Fibroblast of peridontal ligament (primary cell): Measurements from ENCODE around the gene COPS6.

Experiments
- DNase-seq: peaks from one replicate; pipeline ENCODE4 v3.0.0-alpha.2; 2010; ENCODE audit errors: extremely low read depth

COPS6 gene

DNA sequence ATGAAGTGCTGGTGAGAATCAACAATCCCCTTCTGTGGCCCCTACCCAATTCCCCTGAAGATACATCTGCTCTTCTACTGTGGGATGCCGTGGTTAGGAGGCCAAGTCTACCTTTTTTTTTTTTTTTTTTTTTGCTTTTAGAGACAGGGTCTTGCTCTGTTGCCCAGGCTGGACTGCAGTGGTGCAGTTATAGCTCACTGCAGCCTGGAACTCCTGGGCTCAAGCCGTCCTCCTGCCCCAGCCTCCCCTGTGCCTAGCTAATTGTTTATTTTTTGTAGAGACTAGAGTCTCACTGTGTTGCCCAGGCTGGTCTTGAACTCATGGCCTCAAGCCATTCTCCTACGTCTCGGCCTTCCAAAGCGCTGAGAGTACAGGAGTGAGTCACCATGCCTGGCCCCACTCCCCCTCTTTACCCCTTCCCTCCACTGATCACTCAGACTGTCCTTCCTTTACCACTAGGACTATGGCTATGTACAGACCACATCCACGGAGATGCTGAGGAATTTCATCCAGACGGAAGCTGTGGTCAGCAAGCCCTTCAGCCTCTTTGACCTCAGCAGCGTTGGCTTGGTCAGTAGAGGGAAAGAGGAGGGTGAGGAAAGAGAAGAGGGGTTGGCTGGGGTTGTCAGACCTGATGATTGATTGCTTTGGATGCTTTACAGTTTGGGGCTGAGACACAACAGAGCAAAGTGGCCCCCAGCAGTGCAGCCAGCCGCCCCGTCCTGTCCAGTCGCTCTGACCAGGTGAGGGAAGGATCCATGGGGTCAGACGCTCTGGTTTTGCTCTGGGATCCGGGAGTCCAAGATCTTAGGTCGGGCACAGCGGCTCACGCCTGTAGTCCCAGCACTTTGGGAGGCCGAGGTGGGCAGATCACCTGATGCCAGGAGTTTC, 14.4 kb downstream of the COPS6 start:
- DNase-seq: peak; percentile 29

DNA sequence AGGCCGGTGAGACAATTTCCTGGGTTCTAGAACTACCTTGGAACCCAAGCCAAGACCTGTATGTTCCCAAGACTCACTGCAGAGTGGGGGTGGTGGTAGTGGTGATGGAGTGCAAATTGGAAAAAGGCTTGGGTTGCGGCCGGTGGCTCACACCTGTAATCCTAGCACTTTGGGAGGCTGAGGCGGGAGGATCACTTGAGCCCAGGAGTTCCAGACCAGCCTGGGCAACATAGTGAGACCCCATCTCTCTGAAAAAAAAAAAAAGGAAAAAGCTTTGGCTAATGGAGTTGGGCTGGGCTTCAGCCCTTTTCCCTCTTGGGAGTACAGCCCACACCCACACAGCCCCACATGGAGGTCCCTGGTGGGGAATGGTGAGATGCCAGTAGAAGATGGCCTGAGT, 16.8 kb downstream of the COPS6 start:
- DNase-seq: no peak

DNA sequence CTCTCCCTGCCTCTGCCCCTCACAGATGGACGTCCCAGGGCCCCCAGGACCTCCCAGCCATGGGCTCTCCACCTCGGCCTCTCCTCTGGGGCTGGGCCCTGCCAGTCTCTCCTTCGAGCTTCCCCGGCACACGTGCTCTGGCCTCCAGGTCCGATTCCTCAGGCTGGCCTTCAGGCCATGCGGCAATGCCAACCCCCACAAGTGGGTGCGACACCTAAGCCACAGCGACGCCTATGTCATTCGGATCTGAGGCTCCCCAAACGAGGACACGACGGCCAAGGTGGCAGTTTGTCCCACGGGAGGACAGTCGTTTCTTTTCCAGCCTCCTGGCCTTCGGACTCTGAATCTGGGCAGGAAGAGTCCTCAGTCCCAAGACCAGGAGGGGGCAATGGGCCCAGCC, 17.9 kb downstream of the COPS6 start:
- no peak for DNase-seq

DNA sequence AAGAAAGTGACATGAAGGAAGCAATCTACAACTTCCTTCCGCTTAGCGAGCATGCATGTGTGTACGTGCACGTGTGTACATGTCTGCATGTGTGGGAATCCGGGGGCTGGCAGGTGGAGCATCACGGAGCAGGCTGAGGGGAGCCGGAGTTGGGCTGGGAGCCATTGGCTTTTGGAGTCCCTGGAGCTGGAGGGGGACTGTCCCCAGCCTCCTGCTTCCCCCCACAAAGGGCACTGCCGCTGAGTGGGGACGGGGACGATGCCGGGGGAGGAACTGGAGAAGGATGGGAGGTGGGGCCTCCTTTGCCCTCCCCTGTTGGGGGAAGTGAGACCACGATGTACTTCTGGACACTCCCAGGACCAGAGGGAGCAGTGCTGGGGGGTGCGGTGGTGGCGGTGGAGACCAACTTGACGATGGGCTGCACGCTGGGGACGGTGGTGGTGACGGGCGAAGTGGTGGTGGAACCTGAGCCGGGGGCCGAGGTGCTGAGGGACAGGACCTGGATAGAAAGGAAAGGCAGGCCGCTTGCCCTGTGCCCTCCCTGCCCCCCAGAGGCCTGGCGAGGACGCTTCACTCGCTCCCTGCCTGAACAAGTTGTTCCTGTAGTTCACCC, 18.5 kb downstream of the COPS6 start:
- no peak for DNase-seq

DNA sequence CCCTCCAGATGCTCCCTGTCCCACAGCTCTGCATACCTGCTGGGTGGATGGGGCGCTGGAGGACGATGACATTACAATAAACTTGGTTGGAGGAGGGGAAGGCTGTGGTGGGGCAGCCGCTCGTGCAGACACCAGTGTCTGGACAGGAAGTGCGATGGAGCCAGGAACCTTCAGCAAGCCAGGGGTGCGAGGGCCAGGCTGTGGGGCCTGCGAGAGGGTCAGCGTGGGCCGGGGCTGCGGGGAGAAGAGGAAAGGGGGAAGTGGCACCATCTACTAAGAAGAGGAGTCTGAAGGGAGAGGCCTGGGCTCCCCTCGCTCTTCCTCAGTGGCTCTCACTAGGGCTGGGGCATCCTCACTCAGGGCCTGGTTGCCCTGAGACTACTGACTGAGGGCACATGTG, 19.1 kb downstream of the COPS6 start:
- DNase-seq: no peak

DNA sequence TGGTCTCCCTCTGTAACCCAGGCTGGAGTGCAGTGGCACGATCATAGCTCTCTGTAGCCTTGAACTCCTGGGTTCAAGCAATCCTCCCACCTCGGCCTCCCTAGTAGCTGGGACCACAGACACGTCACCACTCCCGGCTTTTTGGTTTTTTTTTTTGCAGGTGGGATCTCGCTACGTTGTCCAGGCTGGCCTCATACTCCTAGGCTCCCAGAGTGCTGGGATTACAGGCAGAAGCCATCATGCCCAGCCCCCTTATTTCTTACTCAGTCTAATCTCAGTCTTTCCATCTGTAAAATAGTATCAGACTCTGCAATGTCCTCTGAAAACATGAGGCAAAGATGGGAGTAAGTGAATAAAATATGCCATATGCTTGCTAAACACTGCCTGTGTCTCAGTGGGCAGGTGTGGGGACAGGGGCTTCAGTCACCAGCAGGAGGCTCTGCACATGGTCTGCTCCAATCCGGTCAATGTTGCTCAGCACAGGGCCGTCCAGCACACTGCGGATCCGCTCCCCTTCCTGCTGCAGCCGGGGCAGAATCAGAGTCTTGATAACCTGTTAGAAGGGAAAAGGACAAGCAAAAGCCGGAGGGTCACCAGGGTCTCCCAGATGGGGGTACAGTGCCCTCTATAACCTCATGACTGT, 20.9 kb downstream of the COPS6 start:
- no peak for DNase-seq

DNA sequence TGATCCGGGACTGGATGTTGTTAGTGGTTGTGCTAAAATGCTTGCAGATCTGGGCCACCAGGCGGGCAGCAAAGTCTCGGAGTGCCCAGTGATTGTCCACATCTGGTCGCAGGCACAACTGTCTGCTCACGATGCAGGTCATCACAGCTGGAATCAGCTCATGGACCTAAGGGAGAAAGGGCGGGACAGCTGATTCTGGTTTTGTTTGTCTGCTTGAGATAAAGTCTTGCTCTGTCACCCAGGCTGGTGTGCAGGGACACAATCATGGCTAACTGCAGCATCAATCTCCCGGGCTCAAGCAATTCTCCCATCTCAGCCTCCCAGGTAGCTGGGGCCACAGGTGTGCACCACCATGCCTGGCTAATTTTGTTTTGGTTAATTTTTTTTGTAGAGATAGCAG, 22.4 kb downstream of the COPS6 start:
- no peak for DNase-seq

DNA sequence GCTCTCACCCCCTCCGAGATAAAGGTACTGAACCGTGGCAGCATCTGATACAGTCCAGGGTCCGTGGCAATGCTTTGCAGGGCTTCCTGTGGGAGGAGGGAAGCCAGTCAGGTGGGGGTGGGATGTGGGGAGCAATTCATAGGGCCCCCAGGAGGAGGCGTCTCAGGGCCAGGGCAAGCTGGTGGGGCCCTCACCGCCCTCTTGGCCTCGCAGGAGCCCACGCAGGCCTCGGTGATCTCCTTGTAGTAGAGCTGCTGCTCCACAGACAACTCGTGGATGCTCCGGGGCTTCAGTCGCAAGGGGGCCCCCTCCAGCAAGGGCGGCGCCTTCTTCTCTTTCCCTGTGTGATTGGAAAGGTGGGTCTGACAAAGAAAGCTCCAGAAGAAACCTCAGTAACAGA, 23.1 kb downstream of the COPS6 start:
- DNase-seq: no peak

DNA sequence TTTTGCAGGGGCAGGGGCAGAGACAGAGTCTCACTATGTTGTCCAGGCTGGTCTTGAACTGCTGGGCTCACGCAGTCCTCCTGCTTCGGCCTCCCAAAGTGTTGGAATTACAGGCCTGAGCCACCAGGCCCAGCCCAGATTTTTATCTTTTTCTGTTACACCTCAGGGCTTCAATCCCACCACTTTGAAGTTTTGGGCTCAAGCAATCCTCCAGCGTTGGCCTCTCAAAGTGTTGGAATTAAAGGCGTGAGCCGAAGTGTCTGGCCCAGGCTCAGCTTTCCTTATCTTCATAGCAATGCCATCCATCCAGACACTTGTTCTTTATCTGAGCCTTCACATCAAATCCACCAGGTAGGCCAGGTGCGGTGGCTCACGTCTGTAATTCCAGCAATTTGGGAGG, 26.3 kb downstream of the COPS6 start:
- no peak for DNase-seq

DNA sequence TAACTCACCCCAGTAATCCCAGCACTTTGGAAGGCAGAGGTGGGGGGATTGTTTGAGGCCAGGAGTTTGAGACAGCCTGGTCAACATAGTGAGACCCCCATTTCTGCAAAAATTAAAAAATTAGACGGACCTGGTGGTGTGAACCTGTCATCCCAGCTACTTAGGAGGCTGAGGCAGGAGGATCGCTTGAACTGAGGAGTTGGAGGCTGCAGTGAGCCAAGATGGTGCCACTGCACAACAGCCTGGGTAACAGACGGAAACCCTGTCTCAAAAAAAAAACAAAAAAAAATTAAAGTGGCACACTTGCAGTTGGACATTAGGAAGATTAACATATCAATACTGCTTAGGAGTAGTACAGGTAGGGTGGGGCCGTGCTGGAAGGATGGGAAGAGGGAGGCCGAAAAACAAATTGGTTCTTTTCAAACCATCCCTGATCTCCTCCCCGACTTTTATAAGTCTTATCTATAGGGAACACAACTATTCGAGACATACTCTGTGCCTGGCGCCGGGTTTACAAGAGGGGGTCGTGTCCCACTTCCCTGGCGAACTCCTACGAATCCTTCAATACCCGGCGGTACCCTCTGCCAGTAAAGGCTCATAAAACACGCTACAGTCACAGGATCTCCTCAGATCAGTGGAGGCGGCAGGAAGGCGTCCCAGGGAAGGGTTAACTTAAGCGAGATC, 29.8 kb downstream of the COPS6 start:
- DNase-seq: no peak

DNA sequence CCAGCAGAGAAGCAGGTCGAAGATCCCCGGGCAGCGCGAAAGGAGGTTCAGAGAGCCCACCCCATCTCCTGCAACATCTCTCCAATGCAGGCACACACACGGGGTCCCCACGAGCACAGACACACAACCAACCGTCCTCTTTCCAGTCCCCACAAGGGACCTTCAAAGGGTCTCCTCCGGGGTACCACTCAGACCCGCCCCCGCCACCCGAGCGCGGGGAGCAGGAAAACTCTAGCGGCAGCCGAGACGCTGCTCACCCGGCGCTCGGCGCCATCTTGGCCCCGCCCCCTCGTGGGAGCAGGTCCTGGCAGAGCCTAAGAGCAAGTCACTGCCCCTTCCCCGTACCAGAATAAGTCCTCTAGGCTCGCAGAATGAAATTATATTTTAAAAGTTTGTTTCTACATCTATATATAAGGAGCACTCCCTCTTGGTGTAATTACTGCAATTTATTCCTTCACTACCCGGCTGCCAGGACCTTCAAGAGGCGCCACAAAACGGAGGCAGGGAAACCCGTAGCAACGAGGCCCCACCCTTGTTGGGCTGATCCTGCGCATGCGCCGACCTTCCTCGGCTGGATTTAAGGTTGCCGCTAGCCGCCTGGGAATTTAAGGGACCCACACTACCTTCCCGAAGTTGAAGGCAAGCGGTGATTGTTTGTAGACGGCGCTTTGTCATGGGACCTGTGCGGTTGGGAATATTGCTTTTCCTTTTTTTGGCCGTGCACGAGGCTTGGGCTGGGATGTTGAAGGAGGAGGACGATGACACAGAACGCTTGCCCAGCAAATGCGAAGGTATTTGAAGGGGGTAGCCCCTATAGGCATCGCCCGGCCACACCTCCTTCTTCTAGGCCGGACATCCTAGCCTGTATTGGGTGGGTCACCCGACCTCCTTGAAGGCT, 30.6 kb downstream of the COPS6 start, which contains the start of the genes CNPY4 and TAF6:
TSS of gene CNPY4 (plus strand) at position 563 of the 898 bp plus-strand sequence. CDS start at position 674, 111 bp downstream.
TSS of gene TAF6 (minus strand) at position 287 of the 898 bp plus-strand sequence. CDS start 5,149 bp downstream, outside the sequence.
- DNase-seq: peak; percentile 97

DNA sequence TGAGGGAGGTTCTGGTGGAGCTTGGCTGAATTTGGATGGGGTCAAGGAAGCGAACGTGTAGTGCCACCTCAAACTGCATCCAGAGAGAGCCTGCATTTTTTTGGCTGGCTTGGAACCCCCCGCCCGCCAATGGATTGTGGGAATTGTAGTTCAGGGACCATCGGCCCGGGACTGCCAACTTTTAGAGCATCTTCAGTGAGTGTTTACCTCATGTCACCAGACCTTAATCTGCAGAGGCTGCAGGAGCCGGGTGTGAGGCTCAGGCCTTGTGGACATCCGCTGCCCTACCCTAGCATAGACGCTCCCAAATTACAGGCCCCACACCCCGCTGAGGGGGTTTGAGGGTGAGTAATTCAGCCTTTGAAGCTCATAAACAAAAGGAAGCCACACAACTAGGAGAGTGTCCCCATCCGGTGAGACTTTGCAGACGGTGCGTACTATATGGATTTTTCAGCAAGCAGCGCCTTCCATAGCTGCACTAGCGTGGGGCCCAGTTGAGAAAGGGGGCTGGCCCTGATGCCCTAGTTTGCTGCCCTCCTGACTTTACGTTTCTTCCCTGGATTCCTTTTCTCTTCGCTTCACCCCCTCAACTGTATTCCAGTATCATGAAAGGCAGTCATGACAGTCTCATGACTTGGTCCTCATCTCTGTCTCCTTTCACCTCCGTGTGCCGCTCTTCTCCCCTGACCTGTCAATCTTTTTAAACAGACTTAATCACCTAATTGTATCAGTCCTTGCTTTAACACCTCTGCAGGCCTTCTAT, 31.4 kb downstream of the COPS6 start:
- DNase-seq: peak; percentile 60

DNA sequence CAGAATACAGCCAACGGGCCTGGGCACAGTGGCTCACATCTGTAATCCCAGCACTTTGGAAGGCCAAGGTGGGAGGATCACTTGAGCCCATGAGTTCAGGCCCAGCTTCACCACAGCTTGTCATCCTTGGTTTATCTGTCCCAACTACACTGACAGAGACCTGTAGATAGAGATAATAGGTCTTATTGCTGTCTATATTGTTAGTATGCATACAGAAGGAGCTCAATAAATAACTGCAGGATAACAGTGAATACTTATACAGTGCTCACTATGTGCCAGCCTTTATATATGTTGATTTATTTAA, 31.9 kb downstream of the COPS6 start:
- no peak for DNase-seq

DNA sequence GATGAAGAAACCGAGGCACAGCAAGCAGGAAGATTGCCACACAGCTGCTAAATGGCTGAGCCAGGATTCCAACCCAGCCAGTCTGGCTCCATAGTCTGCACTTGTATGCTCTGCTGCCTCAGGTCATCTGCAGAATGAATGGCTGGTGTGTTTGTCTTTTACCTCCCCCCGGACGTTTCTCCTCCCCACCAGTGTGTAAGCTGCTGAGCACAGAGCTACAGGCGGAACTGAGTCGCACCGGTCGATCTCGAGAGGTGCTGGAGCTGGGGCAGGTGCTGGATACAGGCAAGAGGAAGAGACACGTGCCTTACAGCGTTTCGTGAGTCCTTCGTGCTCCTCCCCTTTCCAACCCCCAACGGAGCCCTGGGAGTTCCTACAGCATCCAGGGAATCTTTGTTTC, 33.3 kb downstream of the COPS6 start:
- no peak for DNase-seq

DNA sequence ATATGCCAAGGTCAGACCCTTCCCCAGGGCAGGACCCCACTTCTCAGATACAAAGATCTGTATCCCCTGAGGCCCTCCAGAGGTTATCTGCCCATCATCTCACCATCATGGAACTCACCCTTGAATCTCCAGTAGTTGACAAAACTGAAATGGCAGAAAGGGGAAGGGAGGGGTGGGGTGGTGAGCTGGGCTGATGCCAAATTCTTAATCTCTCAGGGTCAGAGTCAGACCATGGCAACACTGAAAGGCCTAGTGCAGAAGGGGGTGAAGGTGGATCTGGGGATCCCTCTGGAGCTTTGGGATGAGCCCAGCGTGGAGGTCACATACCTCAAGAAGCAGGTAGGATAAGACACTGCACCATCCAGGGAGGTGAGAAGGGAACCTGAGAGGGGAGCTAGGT, 33.8 kb downstream of the COPS6 start:
- DNase-seq: no peak

DNA sequence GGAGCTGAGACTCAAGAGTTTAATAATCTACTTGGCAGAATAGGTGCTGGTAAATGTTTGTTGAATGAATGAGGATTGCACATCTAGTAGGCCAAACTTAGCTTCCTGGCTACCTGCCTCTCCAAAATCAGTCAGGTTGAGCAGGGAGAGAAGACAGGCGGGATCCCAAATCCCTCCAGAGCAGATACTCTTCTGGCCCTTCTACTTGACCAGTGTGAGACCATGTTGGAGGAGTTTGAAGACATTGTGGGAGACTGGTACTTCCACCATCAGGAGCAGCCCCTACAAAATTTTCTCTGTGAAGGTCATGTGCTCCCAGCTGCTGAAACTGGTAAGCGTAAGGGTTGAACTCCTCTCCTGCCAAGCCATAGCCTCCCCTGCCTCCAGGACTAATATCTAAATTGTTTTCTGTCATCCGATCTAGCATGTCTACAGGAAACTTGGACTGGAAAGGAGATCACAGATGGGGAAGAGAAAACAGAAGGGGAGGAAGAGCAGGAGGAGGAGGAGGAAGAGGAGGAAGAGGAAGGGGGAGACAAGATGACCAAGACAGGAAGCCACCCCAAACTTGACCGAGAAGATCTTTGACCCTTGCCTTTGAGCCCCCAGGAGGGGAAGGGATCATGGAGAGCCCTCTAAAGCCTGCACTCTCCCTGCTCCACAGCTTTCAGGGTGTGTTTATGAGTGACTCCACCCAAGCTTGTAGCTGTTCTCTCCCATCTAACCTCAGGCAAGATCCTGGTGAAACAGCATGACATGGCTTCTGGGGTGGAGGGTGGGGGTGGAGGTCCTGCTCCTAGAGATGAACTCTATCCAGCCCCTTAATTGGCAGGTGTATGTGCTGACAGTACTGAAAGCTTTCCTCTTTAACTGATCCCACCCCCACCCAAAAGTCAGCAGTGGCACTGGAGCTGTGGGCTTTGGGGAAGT, 35.8 kb downstream of the COPS6 start:
- no peak for DNase-seq

DNA sequence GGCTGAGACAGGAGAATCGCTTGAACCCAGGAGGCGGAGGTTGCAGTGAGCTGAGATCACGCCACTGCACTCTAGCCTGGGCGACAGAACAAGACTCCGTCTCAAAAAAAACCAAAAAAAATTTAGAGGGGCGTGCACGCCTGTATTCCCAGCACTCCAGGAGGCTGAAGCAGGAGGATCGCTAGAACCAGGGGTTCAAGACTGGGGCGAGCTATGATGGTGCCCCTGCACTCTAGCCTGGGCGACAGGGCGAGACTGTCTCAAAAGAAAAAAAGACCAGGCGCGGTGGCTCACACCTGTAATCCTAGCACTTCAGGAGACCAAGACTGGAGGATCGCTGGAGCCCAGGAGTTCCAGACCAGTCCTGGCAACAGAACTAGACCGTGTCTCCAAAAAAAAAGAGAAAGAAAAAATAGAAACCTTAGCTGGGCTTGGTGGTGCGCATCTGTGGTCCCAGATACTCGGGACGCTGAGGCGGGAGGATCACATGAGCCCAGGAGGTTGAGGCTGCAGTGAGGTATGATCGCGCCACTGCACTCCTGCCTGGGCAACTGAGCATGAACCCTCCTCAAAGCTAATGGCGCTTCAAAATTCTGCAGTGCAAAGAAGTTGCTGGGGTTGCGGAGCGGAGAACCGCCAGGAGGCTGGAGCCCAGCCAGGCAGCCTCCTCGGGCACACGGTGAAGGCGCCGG, 37.6 kb downstream of the COPS6 start:
- no peak for DNase-seq

DNA sequence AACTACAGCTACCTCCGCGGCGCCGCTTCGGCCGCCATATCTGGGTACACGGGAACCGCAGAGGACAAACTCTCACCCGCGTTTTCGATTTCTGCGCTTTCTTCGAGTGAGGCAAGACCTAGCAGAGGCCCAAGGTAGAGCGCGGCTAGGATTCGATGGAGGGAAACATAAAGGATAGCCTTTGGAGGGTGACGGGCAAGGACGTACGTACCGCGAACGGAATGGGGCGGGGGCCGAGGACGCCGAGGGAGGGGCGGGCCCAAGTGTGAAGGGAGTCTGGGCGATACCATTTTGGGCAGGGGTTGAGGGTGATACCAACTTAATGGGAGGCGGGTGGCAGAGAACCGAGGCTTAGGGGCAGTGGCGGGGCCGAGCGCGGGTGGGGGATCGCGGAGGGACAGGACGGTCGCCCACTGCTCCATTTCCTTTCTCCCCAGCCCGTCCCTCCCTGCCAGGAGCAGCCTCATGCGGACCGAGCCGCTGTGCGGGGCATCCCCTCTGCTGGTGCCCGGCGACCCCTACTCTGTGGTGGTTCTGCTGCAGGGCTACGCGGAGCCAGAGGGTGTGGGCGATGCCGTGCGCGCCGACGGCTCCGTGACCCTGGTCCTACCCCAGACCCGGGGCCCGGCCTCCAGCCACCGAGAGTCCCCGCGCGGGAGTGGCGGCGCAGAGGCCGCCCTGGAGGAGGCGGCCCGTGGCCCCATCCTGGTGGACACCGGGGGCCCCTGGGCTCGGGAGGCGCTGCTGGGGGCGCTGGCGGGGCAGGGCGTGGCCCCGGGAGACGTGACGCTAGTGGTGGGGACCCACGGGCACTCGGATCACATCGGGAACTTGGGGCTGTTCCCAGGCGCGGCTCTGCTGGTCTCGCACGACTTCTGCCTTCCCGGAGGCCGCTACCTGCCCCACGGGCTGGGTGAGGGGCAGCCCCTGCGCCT, 38.4 kb downstream of the COPS6 start, which contains the start of gene MBLAC1:
TSS of gene MBLAC1 (plus strand) at position 37 of the 935 bp plus-strand sequence. CDS start at position 466, 429 bp downstream.
- peak; percentile 93 for DNase-seq
